HCEC 1CT (cell line): ENCODE measurements around the gene CTCF.

Experiments used
- DNase-seq: peaks from one replicate; pipeline ENCODE4 v3.0.0-alpha.2; 2017

Gene CTCF

DNA sequence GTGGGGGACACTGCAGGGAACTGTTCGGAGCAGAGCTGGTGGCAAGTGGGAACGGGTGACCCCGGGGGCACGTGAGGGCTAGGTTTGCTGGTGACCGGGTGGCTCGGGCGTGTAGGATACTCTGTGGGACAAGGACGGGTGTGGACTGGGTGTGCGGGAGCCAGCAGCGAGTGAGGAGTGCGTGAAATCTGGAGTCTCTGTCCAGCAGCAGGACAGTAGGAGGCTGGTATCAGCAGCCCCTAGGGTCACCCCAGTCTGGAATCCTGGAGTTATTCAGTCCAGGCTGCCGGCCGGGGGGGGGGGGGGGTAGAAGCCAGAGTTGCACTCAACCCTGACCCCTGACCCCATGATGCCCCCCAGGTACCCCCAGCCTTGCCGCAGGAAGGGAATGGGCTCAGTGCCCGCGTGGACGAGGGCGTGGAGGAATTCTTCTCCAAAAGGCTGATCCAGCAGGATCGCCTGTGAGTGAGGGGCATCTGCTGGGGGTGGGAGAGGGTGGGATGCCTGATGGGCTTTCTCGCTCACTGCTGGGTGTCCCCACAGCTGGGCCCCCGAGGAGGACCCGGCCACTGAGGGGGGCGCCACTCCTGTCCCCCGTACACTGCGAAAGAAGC, 91.6 kb downstream of the CTCF start:
- DNase-seq = no peak

DNA sequence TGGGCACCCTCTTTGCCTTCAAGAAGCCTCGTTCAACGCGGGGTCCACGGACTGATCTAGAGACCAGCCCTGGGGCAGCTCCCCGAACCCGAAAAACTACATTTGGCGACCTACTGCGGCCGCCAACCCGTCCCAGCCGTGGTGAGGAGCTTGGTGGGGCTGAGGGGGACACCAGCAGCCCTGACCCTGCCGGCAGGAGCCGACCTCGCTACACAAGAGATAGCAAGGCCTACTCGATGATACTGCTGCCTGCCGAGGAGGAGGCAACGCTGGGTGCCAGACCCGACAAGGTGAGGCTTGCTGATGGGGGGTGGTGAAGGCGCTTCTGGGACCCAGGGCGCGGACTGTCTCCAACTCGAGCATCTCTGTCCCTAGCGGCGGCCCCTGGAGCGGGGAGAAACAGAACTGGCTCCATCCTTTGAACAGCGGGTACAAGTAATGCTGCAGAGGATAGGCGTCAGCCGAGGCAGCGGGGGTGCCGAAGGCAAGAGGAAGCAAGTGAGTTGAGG, 92.1 kb downstream of the CTCF start:
- no peak for DNase-seq

DNA sequence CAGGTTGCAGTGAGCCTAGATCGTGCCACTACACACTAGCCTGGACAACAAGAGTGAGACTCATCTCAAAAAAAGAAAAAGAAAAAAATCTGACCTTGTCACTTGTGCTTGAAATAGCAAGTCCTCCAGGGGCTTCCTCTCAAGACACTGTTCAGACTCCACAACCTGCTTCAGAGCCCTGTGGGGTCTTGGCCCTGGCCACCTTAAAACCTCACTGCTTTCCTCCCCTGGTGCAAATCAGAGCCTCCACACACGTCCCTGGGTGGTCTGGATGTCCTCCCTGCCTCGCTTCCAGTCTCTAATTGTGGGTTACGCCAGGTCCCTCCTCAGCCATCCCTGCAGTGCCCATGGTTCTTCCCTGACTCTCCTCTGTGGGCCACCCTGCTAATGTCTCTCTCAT, 93.0 kb downstream of the CTCF start:
- no peak for DNase-seq

DNA sequence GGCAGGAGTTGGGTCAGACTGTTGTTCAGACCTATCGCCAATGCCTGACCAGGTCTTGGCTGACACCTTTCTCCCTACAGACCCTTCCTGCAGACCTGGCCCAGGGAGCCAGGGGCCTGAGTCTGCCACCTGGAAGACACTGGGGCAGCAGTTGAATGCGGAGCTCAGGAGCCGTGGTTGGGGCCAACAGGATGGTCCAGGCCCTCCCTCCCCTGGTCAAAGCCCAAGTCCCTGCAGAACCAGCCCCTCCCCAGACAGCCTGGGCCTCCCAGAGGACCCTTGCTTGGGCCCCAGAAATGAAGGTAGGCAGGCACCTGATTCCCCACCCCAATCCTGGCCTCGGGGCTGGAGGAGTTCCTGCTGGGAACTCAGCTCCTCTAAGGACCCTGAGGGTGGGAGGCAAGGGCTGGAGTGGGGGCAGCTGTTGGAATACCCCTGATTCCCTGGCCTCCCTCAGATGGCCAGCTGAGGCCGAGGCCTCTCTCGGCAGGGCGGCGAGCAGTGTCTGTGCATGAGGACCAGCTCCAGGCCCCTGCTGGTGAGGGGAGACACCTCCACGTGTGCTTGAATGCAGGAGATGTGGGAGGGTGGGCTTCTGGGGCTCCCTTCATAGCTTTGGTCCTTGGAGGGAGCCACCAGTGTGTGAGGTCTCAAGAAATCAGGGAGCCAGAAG, 94.2 kb downstream of the CTCF start:
- DNase-seq = no peak

DNA sequence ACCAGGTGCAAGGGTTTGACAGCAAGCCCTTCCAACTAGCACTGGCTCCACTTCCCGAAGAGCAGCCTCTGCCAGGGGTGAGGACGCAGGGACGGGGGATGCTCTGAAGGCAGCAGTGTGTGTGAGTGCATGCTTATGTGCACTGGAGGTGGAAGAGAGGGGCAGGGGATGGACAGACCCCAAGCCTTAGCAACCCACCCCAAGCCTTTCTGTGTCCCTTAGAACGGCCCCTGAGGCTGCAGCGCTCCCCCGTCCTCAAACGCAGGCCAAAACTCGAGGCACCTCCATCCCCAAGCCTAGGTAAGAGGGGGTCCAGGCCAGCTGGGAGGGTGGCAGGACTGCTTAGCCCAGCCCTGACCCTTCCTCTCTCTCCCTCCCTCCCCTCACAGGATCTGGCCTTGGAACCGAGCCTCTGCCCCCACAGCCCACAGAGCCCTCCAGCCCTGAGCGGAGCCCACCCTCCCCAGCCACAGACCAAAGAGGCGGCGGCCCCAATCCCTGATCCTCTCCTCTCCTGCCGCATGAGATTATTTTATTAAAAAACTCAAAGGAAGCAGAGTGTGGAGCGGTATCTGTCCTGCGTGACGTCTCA, 94.8 kb downstream of the CTCF start:
- no peak for DNase-seq

DNA sequence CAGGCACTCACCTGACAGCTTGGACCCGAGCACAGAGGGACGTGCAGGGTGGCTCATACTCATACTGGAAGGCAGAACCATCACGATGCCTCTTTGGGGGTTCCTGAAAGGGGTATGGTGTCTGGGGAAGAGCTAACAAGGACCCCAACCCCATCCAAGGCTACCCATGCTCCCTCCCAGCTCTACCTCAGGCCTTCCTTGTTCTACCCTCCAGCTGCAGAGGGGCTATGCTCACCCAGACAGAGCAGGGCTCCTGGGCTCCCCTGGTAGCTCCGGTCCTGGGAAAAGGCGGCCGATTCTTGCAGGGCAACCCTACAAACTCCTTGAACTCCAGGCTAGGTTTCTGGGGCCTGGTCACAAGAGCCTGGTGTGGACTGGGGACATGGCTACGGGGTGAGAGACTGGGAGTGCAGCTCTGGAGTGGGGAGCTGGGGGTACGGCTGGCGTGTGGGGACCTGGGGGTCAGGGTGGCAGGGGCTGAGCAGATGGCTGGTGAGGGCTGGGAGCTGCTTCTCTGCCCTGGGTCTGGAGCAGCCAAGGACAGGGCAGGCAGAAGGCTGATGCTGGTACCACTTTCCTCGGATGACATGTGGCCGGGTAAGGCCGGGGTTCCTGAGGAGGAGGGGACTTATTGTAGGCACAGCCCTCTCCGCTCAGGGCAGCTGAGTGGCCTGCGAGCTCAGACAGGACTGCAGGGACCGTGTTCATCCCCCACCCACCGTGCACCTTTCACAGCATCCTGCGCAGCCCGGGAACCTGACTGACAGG, 95.6 kb downstream of the CTCF start:
- no peak for DNase-seq

DNA sequence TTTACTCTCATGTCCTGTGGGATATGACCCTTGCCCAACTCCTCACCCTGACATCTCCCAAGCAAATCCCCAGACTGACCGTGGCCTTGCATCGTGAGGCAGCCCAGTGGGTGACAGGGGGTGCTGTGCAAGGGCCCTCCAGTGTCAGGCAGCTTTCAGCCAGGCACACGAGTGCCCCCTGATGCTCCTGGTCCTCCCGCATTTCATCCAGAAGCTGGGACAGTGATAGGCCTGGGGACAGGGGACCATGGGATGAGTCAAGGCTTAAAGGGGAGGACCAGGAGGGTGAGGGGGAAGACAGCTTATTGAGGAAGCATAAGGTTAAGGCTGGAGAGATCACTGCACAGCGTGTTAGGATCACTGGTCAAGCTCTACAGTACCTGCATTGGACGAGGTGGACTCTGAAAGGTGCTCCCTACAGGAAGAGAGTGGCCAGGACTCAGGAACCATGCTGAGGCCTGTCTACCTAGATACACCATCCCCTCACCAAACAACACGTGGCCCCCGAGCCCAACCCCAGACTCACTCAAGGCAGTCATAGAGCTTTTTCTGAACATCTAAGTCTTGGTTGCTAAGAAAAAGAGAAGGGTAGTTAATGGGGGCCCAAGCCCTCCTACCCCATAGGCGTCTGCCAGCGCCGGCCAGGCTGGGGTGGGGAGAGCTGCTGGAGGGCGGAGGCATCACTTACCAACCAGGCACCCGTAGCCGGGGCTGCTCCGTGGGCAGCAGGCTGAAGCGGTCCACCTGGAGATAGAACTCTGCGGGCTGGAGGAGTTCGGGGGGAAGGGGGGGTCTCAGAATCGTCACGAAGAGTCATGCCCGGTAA, 96.7 kb downstream of the CTCF start:
- no peak for DNase-seq

DNA sequence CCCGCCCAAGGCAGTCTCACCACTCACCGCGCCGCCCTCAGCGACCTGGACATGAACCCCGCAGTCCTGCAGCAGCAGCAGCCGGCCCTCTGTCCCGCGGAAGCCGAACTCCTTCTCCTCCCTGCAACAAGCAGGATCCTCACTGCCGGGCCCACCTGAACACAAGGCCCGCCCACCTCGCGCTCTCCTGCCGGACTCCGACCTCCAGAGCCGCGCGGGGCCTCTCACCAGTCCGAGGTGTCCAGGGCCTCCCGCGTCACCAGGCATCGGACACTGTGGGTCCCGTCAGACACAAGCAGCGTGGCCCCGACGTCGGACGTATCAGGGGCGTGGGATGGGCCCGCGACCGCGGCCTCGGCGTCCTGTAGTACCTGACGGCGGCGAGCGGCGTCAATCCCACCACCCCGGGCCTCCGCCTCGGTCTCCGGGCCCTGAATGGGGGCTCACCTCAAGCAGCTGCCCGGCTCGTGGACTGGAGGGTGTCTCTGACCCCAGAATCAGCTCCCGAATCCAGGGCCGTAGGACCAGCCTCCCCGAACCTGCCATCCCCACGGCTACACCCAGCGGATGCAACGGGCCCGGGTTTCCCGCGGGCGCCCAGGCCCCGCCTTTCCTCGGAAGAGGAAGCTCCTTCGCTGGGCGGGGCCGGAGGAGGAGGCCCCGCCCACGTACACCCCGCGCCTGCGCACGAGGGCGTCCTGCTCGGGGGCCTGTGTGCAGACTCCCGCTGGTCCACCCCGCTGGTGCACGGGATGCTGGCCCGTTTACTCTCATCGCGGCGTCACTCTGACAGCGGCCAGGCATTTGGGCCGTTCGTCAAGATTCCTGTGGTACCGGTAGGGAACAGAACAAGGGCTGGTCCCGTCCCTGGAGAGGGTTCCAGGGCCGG, 97.6 kb downstream of the CTCF start, which contains the start of gene ACD:
ACD (minus strand) TSS at position 586 of the 889 bp plus-strand sequence; CDS start at position 546, 40 bp downstream.
- DNase-seq = peak; percentile 86

DNA sequence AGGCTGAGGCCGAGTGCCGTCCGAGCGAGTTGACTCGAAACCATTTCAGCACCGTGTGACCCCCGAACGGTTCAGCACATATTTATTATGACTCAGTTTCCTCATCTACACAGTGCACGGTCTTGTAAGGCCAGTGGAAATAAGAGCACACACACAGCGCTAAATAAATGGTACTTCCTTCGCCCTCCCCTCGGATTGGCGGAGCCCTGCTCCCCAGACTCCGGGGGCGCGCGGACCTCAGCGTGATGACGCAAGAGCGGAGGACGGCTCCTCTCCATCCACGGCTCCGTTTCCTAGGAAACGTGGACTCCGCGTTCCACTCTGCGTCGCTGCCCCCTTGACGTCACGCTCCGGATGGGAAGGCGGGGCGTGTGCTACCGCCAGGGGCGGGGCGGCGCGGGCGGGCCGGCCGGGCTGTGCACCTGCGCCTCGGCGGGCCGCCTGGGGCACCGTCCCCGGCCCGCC, 98.3 kb downstream of the CTCF start, which contains the start of gene PARD6A:
PARD6A (plus strand) TSS at position 397 of the 465 bp plus-strand sequence. CDS start 79 bp downstream, outside the sequence.
- DNase-seq = peak; percentile 96

DNA sequence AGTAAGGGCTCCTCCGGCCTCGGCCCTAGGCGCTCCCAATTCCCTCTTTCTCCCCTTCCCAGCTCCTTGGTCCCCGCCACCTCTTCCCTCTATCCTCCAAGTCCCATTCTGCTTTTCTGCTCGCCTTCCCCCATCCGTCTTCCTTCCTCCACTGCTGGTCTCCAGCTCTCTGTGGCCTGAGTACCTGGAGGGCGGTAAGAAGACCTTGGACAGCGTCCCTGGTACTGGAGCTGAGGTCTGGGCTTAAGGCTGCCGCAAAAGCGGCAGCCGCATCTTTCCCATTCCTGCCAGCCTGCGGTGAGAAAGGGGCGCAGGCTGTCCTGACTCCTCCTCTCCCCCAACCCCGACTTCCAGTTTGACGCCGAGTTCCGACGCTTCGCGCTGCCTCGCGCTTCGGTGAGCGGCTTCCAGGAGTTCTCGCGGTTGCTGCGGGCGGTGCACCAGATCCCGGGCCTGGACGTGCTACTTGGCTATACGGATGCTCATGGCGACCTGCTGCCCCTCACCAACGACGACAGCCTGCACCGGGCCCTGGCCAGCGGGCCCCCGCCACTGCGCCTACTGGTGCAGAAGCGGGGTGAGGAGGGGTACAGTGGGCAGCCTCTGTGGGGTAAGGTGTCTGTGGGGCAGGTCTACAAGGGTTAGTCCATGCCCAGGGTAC, 98.9 kb downstream of the CTCF start:
- no peak for DNase-seq

DNA sequence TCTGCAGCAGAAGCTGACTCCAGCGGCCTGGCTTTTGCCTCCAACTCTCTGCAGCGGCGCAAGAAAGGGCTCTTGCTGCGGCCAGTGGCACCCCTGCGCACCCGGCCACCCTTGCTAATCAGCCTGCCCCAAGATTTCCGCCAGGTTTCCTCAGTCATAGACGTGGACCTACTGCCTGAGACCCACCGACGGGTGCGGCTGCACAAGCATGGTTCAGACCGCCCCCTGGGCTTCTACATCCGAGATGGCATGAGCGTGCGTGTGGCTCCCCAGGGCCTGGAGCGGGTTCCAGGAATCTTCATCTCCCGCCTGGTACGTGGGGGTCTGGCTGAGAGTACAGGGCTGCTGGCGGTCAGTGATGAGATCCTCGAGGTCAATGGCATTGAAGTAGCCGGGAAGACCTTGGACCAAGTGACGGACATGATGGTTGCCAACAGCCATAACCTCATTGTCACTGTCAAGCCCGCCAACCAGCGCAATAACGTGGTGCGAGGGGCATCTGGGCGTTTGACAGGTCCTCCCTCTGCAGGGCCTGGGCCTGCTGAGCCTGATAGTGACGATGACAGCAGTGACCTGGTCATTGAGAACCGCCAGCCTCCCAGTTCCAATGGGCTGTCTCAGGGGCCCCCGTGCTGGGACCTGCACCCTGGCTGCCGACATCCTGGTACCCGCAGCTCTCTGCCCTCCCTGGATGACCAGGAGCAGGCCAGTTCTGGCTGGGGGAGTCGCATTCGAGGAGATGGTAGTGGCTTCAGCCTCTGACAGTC, 99.7 kb downstream of the CTCF start:
- DNase-seq = no peak

DNA sequence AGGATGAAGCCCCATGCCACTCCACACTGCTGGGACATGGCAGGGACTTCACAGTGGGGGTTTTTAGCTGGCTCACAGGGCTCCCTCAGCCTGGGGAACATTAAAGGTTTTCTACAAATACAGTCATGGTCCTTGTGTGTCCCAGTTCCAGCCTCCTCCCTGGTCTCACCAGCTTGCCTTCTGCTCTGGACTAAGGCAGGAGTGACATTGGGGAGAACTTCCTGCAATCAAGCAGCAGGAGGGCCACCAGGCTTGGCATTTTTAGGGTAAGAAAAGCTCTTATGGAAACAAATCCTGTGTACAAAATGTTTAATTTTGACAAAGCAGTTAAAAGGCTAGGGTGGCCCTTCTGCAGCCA, 100.3 kb downstream of the CTCF start:
- DNase-seq = no peak

DNA sequence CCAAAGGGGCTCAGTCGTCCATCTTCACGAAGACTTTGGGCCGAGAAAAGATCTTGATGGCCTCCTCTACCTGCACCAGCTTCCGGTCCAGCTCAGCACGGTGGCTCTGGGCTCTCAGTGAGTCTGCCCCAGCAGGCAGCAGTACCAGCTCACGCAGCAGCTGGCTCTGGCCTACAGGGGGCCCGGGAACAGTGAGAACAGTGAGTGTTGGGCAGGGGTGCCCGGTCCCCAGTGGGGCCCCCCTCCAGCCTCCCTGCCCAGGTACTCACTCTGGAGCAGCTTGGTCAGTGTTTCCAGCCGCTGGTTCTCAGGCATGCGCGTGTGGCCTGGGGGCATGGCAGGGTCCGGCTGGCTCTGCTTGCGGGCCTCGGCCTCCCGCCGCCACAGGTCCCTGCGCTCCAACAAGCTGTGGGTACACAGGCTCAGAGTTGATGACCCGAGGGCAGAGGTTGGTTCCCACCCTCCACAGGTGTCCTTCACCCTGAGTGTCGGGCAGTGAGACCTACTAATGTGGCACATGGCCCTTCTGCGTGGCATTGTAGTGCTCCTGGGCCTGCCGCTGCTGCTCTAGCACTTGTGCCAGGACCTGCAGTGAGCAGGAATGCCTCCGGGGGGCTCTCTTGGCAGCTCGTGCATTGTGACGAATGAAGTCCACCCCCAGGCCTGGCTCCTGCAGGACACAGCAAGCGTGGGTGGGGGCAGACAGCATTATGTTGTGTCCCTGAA, 101.0 kb downstream of the CTCF start:
- DNase-seq = peak; percentile 30

DNA sequence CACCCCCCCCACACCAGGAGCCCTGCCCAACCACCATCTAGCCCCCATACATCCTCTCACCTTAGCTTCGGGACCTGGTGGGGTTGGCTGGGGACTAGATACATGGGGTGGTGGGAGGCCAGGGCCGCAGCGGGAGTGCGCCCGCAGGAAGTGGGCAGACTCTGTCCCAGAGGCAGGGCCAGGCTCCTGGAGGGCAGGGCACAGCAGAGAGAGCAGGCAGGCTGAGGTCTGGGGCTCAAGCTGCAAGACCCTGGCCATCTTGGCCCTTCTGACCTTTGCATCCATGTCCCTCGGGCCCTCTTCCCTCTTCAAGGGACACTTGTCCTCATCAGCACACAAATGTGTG, 101.5 kb downstream of the CTCF start:
- no peak for DNase-seq

DNA sequence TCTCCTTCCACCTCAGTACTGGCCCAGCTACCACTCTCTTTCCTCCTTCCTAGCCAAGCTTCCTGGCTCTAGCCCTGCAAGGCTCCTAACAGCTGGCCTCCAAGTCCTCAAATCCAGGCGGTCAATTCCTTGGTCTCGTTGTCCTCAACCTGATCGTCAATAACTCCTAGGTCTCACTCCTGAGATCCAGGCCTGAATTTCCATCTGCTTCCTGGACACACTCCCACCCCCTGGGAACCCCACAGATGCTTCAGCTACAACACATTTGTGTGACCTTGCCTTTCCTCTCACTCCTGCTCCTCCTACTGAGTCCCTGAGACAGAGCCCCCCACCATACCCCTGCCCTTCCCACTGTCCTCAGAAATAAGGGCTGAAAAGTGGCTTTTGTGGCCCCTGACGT, 101.9 kb downstream of the CTCF start:
- no peak for DNase-seq

DNA sequence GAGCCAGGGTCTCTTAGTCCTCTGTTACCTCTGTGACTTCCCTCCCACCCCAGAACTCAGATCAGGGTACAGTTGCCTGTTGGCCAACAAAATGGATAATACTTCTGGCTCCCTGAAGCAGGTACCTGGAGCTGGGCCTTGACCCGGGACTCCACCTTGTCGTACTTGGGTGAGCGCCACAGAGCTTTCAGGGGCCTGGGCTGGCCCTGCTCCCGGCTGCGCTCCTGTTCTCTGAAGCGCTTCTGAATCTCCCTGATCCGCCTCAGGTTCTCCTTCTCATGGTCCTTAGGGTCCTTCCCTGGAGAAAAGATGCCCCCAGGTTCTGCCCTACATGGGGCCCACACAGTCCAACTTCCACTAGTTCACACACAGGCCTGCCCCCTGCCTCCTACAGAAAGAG, 102.5 kb downstream of the CTCF start:
- no peak for DNase-seq

DNA sequence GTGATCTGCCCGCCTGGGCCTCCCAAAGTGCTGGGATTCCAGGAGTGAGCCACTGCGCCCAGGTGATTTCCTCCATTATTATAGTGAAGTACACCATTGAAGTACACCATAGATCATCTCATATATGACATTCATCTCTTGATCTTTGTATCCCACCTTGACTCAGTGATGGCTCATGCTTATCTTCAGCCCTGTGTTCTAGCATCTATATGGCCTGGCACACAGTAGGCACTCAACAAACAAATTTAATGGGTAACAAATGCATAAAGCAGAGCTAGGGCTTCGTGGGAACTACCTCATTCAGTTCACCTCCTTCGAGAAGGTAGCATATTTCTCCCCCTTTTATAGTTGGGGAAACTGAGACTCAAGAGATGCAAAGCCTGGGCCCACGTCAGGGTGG, 103.3 kb downstream of the CTCF start:
- DNase-seq = no peak

DNA sequence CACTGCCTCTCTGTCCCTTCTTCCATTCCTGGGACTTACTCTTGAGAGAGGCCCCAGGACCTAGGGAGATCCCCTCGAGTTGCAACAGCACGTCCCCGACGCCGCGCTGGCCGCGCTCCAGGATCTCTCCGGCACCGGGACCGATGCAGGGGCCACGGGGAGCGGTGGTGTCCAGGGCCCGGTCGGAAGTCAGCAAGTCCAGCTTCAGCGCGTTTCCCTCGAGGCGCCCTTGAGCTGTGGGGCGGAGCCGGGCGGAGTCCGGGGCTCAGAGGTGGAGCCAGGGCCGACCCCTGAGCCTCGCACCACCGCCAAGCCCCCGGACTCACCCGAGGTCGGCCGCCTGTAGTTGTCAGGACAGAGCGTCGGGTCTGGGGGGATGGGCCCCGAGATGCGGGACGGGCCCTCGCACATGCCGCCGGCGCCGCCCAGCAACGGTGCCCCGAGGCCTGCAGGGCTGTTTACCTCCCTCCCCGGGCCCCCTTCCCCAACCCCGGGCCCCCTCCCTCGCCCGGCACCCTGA, 103.8 kb downstream of the CTCF start:
- DNase-seq = peak; percentile 34
